Measurements from ENCODE around the gene RGS8. TPM values are rescaled to one million over a fixed set of nuclear protein-coding genes. Genes with fewer than 3 reads are reported as not detected.

The RGS8 gene
- total and polyA plus RNA-seq, 2 donors from 2014 or later, result not detected

GRCh38 chr1:182702826-182703524 lies 18.6 kb upstream of the RGS8 start:
- no peak overlapping the region for H3K4me3 ChIP-seq (ENCODE audit: low read length in 3 of 3)
- intact Hi-C loops (cut with DNase I), result no loop called here
- H3K27ac ChIP-seq (ENCODE audit: low read depth in 2 of 2, low read length in 2 of 2), result no peak overlapping the region
- peaks cover 0 to 5% (median 3%) of the 10 kb centered on the region in 3 donors for H3K4me1 ChIP-seq (ENCODE audit: control insufficient read depth in 2 of 3, insufficient read depth in 2 of 3, low read depth in 1 of 3, low read length in 3 of 3)
- no peaks in the 10 kb centered on the region for H3K36me3 ChIP-seq (ENCODE audit: control insufficient read depth in 2 of 3, insufficient read depth in 3 of 3, low read length in 3 of 3)
- no peaks in the 10 kb centered on the region for H3K27me3 ChIP-seq (ENCODE audit: control insufficient read depth, insufficient read depth, low read length)
- FAIRE-seq, result no peak
- no peak for DNase-seq
- no peak for TF ChIP-seq CTCF (IDR thresholded peaks at IDR 0.05; ENCODE audit: borderline replicate concordance, extremely low read depth, insufficient read depth)
- H3K9me3 ChIP-seq (ENCODE audit: control insufficient read depth in 2 of 3, insufficient read depth in 1 of 3, low read length in 3 of 3), result no peaks in the 10 kb centered on the region
- no peak overlapping the region for H3K9ac ChIP-seq (ENCODE audit: low read length in 3 of 3)

GRCh38 chr1:182700351-182700709 lies 15.9 kb upstream of the RGS8 start:
- FAIRE-seq (no peak), DNase-seq (no peak)
- TF ChIP-seq CTCF (IDR thresholded peaks at IDR 0.05; ENCODE audit: borderline replicate concordance, extremely low read depth, insufficient read depth), result no peak
- Histone ChIP-seq H3K36me3 (ENCODE audit: control insufficient read depth in 2 of 3, insufficient read depth in 3 of 3, low read length in 3 of 3) (no peaks in the 10 kb centered on the region), H3K9me3 (ENCODE audit: control insufficient read depth in 2 of 3, insufficient read depth in 1 of 3, low read length in 3 of 3) (no peaks in the 10 kb centered on the region), H3K27ac (ENCODE audit: low read depth in 2 of 2, low read length in 2 of 2) (no peak overlapping the region), H3K27me3 (ENCODE audit: control insufficient read depth, insufficient read depth, low read length) (no peaks in the 10 kb centered on the region), H3K4me1 (ENCODE audit: control insufficient read depth in 2 of 3, insufficient read depth in 2 of 3, low read depth in 1 of 3, low read length in 3 of 3) (peaks cover 0 to 5% (median 3%) of the 10 kb centered on the region in 3 donors), H3K4me3 (ENCODE audit: low read length in 3 of 3) (no peak overlapping the region), H3K9ac (ENCODE audit: low read length in 3 of 3) (no peak overlapping the region)
- intact Hi-C loops (cut with DNase I), result no loop called here

GRCh38 chr1:182699393-182700350 lies 15.3 kb upstream of the RGS8 start:
- Histone ChIP-seq H3K36me3 (ENCODE audit: control insufficient read depth in 2 of 3, insufficient read depth in 3 of 3, low read length in 3 of 3) (no peaks in the 10 kb centered on the region), H3K27ac (ENCODE audit: low read depth in 2 of 2, low read length in 2 of 2) (no peak overlapping the region), H3K9me3 (ENCODE audit: control insufficient read depth in 2 of 3, insufficient read depth in 1 of 3, low read length in 3 of 3) (no peaks in the 10 kb centered on the region), H3K9ac (ENCODE audit: low read length in 3 of 3) (no peak overlapping the region), H3K4me1 (ENCODE audit: control insufficient read depth in 2 of 3, insufficient read depth in 2 of 3, low read depth in 1 of 3, low read length in 3 of 3) (peaks cover 0 to 5% (median 3%) of the 10 kb centered on the region in 3 donors), H3K27me3 (ENCODE audit: control insufficient read depth, insufficient read depth, low read length) (no peaks in the 10 kb centered on the region), H3K4me3 (ENCODE audit: low read length in 3 of 3) (no peak overlapping the region)
- FAIRE-seq (no peak), DNase-seq (peak; percentile 60 to 81 (median 65))
- intact Hi-C loops (cut with DNase I), result no loop called here
- TF ChIP-seq CTCF (IDR thresholded peaks at IDR 0.05; ENCODE audit: borderline replicate concordance, extremely low read depth, insufficient read depth), result no peak

All from kidney (tissue), 14 donors.